ENCODE measurements around the gene KCNIP1. TPM values are rescaled to one million over a fixed set of nuclear protein-coding genes. Genes with fewer than 3 reads are reported as not detected.

Gene KCNIP1
- total RNA-seq, 1 donor from 2014 or later: 2.3 TPM

- no peak for DNase-seq (ENCODE audit: low spot score in 2 of 2, unreplicated experiment in 2 of 2)
- Mint-ChIP-seq H3K27me3 (ENCODE audit: low read depth) (peaks cover 60% of the 10 kb centered on the region), H3K9me3 (no peaks in the 10 kb centered on the region), H3K4me3 (no peak overlapping the region), H3K27ac (no peak overlapping the region), H3K4me1 (peaks cover 35% of the 10 kb centered on the region), H3K36me3 (no peaks in the 10 kb centered on the region)
- no peak for TF ChIP-seq CTCF (IDR thresholded peaks at IDR 0.05; ENCODE audit: unreplicated experiment)
These were observed 4.2 kb upstream of the KCNIP1 start for GRCh38 chr5:170499621-170500020.

- Mint-ChIP-seq H3K9me3 (no peaks in the 10 kb centered on the region), H3K36me3 (no peaks in the 10 kb centered on the region), H3K4me3 (no peak overlapping the region), H3K4me1 (peaks cover 30% of the 10 kb centered on the region), H3K27me3 (ENCODE audit: low read depth) (peaks cover 64% of the 10 kb centered on the region), H3K27ac (no peak overlapping the region)
- DNase-seq (ENCODE audit: low spot score in 2 of 2, unreplicated experiment in 2 of 2): no peak
- no peak for TF ChIP-seq CTCF (IDR thresholded peaks at IDR 0.05; ENCODE audit: unreplicated experiment)
These were observed 2.5 kb upstream of the KCNIP1 start for GRCh38 chr5:170501361-170501760.

- H3K27ac Mint-ChIP-seq: no peak overlapping the region
- peaks cover 59% of the 10 kb centered on the region for H3K27me3 Mint-ChIP-seq (ENCODE audit: low read depth)
- H3K36me3 Mint-ChIP-seq: no peaks in the 10 kb centered on the region
- peaks cover 24% of the 10 kb centered on the region for H3K4me1 Mint-ChIP-seq
- TF ChIP-seq CTCF (IDR thresholded peaks at IDR 0.05; ENCODE audit: unreplicated experiment): no peak
- no peak overlapping the region for H3K4me3 Mint-ChIP-seq
- H3K9me3 Mint-ChIP-seq: no peaks in the 10 kb centered on the region
- no peak for DNase-seq (ENCODE audit: low spot score in 2 of 2, unreplicated experiment in 2 of 2)
These were observed 1.9 kb upstream of the KCNIP1 start for GRCh38 chr5:170501931-170502330.

DNA sequence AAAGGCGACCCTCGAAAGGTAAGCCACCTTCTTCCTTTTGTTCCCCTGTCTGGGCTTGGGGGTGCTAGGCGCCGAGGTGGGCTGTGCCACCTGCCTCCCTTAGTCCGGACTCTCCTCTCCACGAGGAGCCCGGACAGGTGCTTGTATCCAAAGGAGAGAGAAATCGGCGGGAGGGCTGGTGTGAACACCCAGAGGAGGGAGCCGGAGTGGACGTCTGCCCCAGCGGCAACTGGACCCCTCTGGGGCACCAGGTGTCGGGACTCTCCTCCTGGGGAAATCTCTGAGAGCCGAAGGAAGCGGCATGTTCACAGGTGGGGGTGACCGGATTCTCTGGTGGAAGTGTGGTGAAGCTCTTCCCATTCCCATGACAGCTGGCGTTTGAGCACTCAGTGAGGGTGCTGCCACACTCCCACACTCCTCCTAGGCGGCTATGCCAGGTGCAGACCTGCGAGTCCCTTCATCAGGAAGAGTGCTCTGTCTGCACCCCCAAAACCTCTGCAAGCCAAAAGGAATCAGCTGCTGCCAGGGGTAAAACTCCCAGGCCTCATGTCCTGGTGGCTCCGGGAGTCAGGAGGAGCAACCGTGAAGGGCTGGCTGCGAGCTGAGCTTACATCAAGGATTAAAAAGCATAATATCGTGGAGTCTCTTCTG is 921 bp downstream of the KCNIP1 start:
- Mint-ChIP-seq H3K27ac (no peak overlapping the region), H3K4me1 (peaks cover 20% of the 10 kb centered on the region), H3K36me3 (no peaks in the 10 kb centered on the region), H3K4me3 (peak overlapping the region; percentile 59), H3K27me3 (ENCODE audit: low read depth) (peaks cover 60% of the 10 kb centered on the region), H3K9me3 (no peaks in the 10 kb centered on the region)
- no peak for DNase-seq (ENCODE audit: low spot score in 2 of 2, unreplicated experiment in 2 of 2)
- no peak for TF ChIP-seq CTCF (IDR thresholded peaks at IDR 0.05; ENCODE audit: unreplicated experiment)

DNA sequence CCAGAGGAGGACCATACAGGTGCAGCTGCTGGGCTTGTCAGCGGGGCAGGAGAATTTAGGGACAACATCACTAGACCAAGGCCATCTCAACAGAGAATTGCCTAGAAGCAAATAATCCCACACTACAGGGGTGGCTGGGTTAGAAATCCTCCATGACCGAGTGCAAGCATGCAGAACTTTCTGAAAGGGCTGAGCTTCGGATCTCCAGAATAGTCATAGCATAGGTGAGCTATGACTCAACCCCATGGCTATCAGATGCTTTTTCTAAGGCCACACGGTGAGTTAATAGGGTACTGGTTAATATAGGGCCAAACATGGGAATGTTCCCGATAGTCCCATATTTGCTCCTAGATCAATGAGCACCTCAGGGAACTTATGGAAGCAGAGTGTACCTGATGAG is 4.2 kb downstream of the KCNIP1 start:
- H3K4me3 Mint-ChIP-seq: no peak overlapping the region
- peaks cover 20% of the 10 kb centered on the region for H3K4me1 Mint-ChIP-seq

More for the DNA sequence above, 4.2 kb downstream of the KCNIP1 start:
- Mint-ChIP-seq H3K27ac (no peak overlapping the region), H3K9me3 (no peaks in the 10 kb centered on the region), H3K27me3 (ENCODE audit: low read depth) (peaks cover 37% of the 10 kb centered on the region), H3K36me3 (no peaks in the 10 kb centered on the region)
- TF ChIP-seq CTCF (IDR thresholded peaks at IDR 0.05; ENCODE audit: unreplicated experiment): no peak
- DNase-seq (ENCODE audit: low spot score in 2 of 2, unreplicated experiment in 2 of 2): no peak

Data from mesothelial cell of epicardium (in vitro differentiated cells).